PC-3 (cell line): Measurements from ENCODE around the gene COL3A1.

Source experiments
- EZH2 ChIP-seq: fragments of 300-600 bp; sonication (generic); IDR thresholded peaks from one replicate; pipeline ENCODE4 v1.6.1; 2017; ENCODE audit warnings: antibody characterized with exemption, mild to moderate bottlenecking, low read length; ENCODE audit not compliant: unreplicated experiment
- TF ChIP-seq, protein P1 (sequence below): fragments of 300-600 bp; sonication (generic); conservative IDR thresholded peaks from 2 replicates; pipeline ENCODE4 v1.5.1; 2017; ENCODE audit warnings: antibody characterized with exemption, low read depth, mild to moderate bottlenecking, low read length

DNA sequence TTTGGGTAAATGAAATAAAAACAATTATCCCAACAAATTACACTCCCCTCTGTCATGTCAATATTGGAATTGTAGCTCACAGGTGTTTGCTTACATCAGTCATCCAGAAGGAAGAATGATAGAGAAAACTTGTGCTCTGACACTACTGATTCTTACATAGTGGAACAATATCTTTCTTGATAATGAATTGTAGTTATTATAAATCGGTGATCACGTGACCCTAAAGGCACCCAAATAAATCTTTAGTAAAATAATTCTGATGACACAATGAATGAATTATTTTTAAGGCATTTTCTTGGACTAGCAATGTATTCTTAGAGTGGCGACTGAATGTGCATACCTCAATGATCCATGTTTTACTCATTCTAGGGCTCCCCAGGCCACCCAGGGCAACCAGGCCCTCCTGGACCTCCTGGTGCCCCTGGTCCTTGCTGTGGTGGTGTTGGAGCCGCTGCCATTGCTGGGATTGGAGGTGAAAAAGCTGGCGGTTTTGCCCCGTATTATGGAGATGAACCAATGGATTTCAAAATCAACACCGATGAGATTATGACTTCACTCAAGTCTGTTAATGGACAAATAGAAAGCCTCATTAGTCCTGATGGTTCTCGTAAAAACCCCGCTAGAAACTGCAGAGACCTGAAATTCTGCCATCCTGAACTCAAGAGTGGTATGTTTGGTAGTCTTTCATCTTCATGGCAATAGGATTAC, 34.5 kb downstream of the COL3A1 start:
- no peak for TF ChIP-seq EZH2
- TF ChIP-seq, protein P1, sequence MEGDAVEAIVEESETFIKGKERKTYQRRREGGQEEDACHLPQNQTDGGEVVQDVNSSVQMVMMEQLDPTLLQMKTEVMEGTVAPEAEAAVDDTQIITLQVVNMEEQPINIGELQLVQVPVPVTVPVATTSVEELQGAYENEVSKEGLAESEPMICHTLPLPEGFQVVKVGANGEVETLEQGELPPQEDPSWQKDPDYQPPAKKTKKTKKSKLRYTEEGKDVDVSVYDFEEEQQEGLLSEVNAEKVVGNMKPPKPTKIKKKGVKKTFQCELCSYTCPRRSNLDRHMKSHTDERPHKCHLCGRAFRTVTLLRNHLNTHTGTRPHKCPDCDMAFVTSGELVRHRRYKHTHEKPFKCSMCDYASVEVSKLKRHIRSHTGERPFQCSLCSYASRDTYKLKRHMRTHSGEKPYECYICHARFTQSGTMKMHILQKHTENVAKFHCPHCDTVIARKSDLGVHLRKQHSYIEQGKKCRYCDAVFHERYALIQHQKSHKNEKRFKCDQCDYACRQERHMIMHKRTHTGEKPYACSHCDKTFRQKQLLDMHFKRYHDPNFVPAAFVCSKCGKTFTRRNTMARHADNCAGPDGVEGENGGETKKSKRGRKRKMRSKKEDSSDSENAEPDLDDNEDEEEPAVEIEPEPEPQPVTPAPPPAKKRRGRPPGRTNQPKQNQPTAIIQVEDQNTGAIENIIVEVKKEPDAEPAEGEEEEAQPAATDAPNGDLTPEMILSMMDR = no peak
